GM12892 (cell line): ENCODE results near the gene HOXD3.

Source experiments
- POLR2A ChIP-seq: IDR thresholded peaks from 2 replicates; pipeline ENCODE4 v1.6.1; 2011; ENCODE audit warnings: low read depth, low read length, control low read depth
- POLR2AphosphoS5 ChIP-seq: IDR thresholded peaks from 2 replicates; pipeline ENCODE4 v1.6.1; 2011; ENCODE audit warnings: low read depth, low read length, control low read depth

DNA sequence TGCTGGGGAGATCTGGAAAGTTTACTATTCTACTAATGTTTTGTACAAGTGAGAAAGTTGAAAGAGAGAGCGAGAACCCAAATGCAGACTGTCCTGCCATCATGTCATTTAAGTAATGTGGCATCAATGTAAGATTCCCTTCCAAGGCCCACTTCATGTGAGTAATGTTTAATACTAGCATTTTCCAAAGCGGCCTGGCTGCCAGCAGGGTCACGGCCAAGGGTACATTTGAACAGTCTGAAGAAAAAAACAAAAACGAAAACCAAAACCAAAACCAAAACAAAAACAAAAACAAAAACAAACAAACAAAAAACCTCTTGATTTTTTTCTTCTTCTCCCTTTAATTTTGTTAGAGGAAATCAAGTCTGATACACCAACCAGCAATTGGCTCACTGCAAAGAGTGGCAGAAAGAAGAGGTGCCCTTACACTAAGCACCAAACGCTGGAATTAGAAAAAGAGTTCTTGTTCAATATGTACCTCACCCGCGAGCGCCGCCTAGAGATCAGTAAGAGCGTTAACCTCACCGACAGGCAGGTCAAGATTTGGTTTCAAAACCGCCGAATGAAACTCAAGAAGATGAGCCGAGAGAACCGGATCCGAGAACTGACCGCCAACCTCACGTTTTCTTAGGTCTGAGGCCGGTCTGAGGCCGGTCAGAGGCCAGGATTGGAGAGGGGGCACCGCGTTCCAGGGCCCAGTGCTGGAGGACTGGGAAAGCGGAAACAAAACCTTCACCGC is 38.3 kb upstream of the HOXD3 start:
- TF ChIP-seq POLR2AphosphoS5 = no peak
- TF ChIP-seq POLR2A = no peak
